Right renal pelvis (tissue), 4 donors: Measurements from ENCODE around the gene IGLON5. TPM values are rescaled to one million over a fixed set of nuclear protein-coding genes. Genes with fewer than 3 reads are reported as not detected.
A peak's percentile ranks its signal among the peaks of the same experiment; 100 is the strongest.

Source experiments
- DNase-seq, 4 donors: peaks; one replicate each; pipeline ENCODE4 v3.0.0-alpha.2; 2013; ENCODE audit warnings: low read depth in 4 of 4, low spot score in 3 of 4, missing footprints in 1 of 4
- polyA plus RNA-seq, 4 donors: library from polyadenylated mRNA; unstranded; fragments of 120-200 nt; gene quantifications; one replicate each; pipeline ENCODE4 v1.2.1, GENCODE V29; 2013; ENCODE audit not compliant: insufficient read length in 4 of 4

IGLON5 gene
- polyA plus RNA-seq, 4 donors: 2.8 to 4.3 (median 4.0) TPM

- DNase-seq: no peak
Measured at GRCh38 chr19:51317376-51317775, 5.9 kb downstream of the IGLON5 start.

- DNase-seq: no peak
Measured at GRCh38 chr19:51317968-51318367, 6.5 kb downstream of the IGLON5 start.

- DNase-seq: no peak
Measured at GRCh38 chr19:51318687-51319648, 7.5 kb downstream of the IGLON5 start.

- DNase-seq: no peak
Measured at GRCh38 chr19:51319649-51320279, 8.3 kb downstream of the IGLON5 start.

GRCh38 chr19:51320280-51320657 lies 8.8 kb downstream of the IGLON5 start:
- DNase-seq: peak in 2 of 4 donors; percentile 18 to 37

GRCh38 chr19:51321799-51322198 lies 10.4 kb downstream of the IGLON5 start:
- no peak for DNase-seq

- DNase-seq: no peak
Measured at GRCh38 chr19:51323481-51324166, 12.2 kb downstream of the IGLON5 start.

GRCh38 chr19:51324167-51324481 lies 12.7 kb downstream of the IGLON5 start:
- DNase-seq: no peak

- no peak for DNase-seq
Measured at GRCh38 chr19:51325161-51325976, 13.9 kb downstream of the IGLON5 start.

- DNase-seq: no peak
Measured at GRCh38 chr19:51326216-51327065, 15.0 kb downstream of the IGLON5 start.

GRCh38 chr19:51327066-51328001 lies 15.9 kb downstream of the IGLON5 start:
- DNase-seq: peak in 2 of 4 donors; percentile 24 to 36

- DNase-seq: no peak
Measured at GRCh38 chr19:51329411-51329810, 18.0 kb downstream of the IGLON5 start.

GRCh38 chr19:51330366-51330765 lies 18.9 kb downstream of the IGLON5 start:
- DNase-seq: no peak

- DNase-seq: no peak
Measured at GRCh38 chr19:51331193-51331592, 19.7 kb downstream of the IGLON5 start.

GRCh38 chr19:51331716-51332115 lies 20.3 kb downstream of the IGLON5 start:
- no peak for DNase-seq

- no peak for DNase-seq
Measured at GRCh38 chr19:51333836-51334460, 22.5 kb downstream of the IGLON5 start.

- DNase-seq: no peak
Measured at GRCh38 chr19:51337141-51337860, 25.9 kb downstream of the IGLON5 start.
